Measurements from ENCODE around the gene MUC2. TPM values are rescaled to one million over a fixed set of nuclear protein-coding genes. Genes with fewer than 3 reads are reported as not detected.

The MUC2 gene
- total and polyA plus RNA-seq, 2 of the 4 experiments (the other 2 are of a cell fraction): not detected

GRCh38 chr11:1030086-1030485 lies 44.6 kb upstream of the MUC2 start:
- Histone ChIP-seq H3K79me1 (ENCODE audit: low read depth in 1 of 2, low read length in 2 of 2) (no peaks in the 10 kb centered on the region), H3K9ac (ENCODE audit: low read depth, low read length) (no peak overlapping the region), H3K18ac (ENCODE audit: low read depth, low read length) (no peak overlapping the region), H3K27ac (ENCODE audit: insufficient read depth, low read length) (no peak overlapping the region), H3K4me1 (ENCODE audit: control insufficient read depth, insufficient read depth, low read length) (no peaks in the 10 kb centered on the region), H3K14ac (replicated peaks; ENCODE audit: low read depth, low read length) (no peak overlapping the region), H2BK20ac (ENCODE audit: low read depth, low read length) (no peak overlapping the region), H3K4me3 (ENCODE audit: insufficient read depth, low read depth, low read length) (no peak overlapping the region), H4K8ac (ENCODE audit: low read depth in 2 of 2, low read length in 2 of 2) (no peak overlapping the region), H3K9me3 (ENCODE audit: control insufficient read depth, insufficient read depth, low read length) (no peaks in the 10 kb centered on the region), H2AK9ac (replicated peaks; ENCODE audit: low read depth, low read length, poor library complexity) (no peak overlapping the region), H2BK120ac (ENCODE audit: low read depth, low read length) (no peak overlapping the region), H2AFZ (replicated peaks; ENCODE audit: low read length, poor library complexity) (no peak overlapping the region), H3K27me3 (ENCODE audit: control insufficient read depth, insufficient read depth, low read length) (no peaks in the 10 kb centered on the region), H3K9me1 (ENCODE audit: insufficient read depth, low read length) (no peaks in the 10 kb centered on the region), H3K56ac (ENCODE audit: extremely low read depth, insufficient read depth, low read length) (no peak overlapping the region), H2BK15ac (ENCODE audit: low read depth, low read length) (no peak overlapping the region), H2AK5ac (ENCODE audit: low read depth, low read length) (no peak overlapping the region), H2BK5ac (ENCODE audit: low read depth, low read length, poor library complexity, severe bottlenecking) (no peak overlapping the region), H4K91ac (ENCODE audit: insufficient read depth, low read depth, low read length) (no peak overlapping the region), H3K4ac (ENCODE audit: low read depth, low read length) (no peak overlapping the region), H3K23ac (ENCODE audit: low read depth, low read length) (no peak overlapping the region), H4K20me1 (ENCODE audit: insufficient read depth, low read length) (peaks cover 6% of the 10 kb centered on the region; the same call in 1 of the 2 replicates), H3K4me2 (ENCODE audit: low read depth, low read length) (no peak overlapping the region), H4K5ac (ENCODE audit: low read depth, low read length) (no peak overlapping the region), H3K36me3 (ENCODE audit: control insufficient read depth, insufficient read depth, low read length) (no peaks in the 10 kb centered on the region)
- intact Hi-C loops (cut with micrococcal nuclease): no loop called here
- POLR2A ChIA-PET (ENCODE audit: unreplicated experiment): no interaction called here
- no peak for DNase-seq
- dilution Hi-C loops (cut with HindIII; ENCODE audit: low sequenced_read_pairs, unreplicated experiment): no loop called here
- WGBS, 2 experiments (ENCODE audit: extremely low coverage in 2 of 2, insufficient read length in 1 of 2): 61% methylated on average over 11 of the region's 16 CpGs; no CpG with 5 or more reads in 1 of the 2 experiments
- BruUV-seq (replicated peaks): no TSS peak
- CTCF ChIA-PET: no interaction called here
- ATAC-seq (ENCODE audit: low read depth): no peak
- no peak for TF ChIP-seq NFE2L2 (IDR thresholded peaks at IDR 0.05; ENCODE audit: low read depth, low read length)
- no peak for TF ChIP-seq FOS (IDR thresholded peaks at IDR 0.05; ENCODE audit: low read depth, low read length)
- TF ChIP-seq CHD1 (IDR thresholded peaks at IDR 0.05; ENCODE audit: low read depth, low read length): no peak
- no peak for TF ChIP-seq MAZ (IDR thresholded peaks at IDR 0.05; ENCODE audit: borderline replicate concordance, low read depth, low read length)
- TF ChIP-seq SMC3 (IDR thresholded peaks at IDR 0.05; ENCODE audit: low read depth, low read length): no peak
- TF ChIP-seq ELK1 (IDR thresholded peaks at IDR 0.05; ENCODE audit: borderline replicate concordance, low read depth, low read length): no peak
- no peak for TF ChIP-seq CEBPB (IDR thresholded peaks at IDR 0.05; ENCODE audit: low read depth, low read length)
- no peak for TF ChIP-seq RFX5 (IDR thresholded peaks at IDR 0.05; ENCODE audit: low read depth, low read length)
- TF ChIP-seq POLR2A (IDR thresholded peaks at IDR 0.05; ENCODE audit: low read depth, low read length): no peak
- TF ChIP-seq, protein P1, sequence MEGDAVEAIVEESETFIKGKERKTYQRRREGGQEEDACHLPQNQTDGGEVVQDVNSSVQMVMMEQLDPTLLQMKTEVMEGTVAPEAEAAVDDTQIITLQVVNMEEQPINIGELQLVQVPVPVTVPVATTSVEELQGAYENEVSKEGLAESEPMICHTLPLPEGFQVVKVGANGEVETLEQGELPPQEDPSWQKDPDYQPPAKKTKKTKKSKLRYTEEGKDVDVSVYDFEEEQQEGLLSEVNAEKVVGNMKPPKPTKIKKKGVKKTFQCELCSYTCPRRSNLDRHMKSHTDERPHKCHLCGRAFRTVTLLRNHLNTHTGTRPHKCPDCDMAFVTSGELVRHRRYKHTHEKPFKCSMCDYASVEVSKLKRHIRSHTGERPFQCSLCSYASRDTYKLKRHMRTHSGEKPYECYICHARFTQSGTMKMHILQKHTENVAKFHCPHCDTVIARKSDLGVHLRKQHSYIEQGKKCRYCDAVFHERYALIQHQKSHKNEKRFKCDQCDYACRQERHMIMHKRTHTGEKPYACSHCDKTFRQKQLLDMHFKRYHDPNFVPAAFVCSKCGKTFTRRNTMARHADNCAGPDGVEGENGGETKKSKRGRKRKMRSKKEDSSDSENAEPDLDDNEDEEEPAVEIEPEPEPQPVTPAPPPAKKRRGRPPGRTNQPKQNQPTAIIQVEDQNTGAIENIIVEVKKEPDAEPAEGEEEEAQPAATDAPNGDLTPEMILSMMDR (conservative IDR thresholded peaks at IDR 0.05; ENCODE audit: low read depth, low read length): no peak
- TF ChIP-seq RAD21 (IDR thresholded peaks at IDR 0.05; ENCODE audit: low read length): no peak
- in situ Hi-C loops (cut with MboI; ENCODE audit: low sequenced_read_pairs): no loop called here

Measured in IMR-90 (cell line).